Activated B cell treated with CpG ODN at 0.5 μM for 24 hours (primary cell): ENCODE measurements around the gene NBEAL2. TPM values are rescaled to one million over a fixed set of nuclear protein-coding genes. Genes with fewer than 3 reads are reported as not detected.

Experiments
- ATAC-seq: fragments of 200-7000 bp; cut with Tn5 transposase; one replicate; pipeline ENCODE4 v1.10.0; 2021; ENCODE audit warnings: low read depth, mild to moderate bottlenecking, moderate library complexity
- CTCF ChIA-PET: fragments of 350-600 bp; sonication (Branson Sonifier 250); formaldehyde crosslinking; loops from one replicate; lab custom pipeline; 2021; ENCODE audit warnings: antibody characterized with exemption; lab: Charles Lee
- POLR2A ChIA-PET: fragments of 350-600 bp; sonication (Branson Sonifier 250); formaldehyde crosslinking; loops from one replicate; lab custom pipeline; 2021; ENCODE audit warnings: antibody characterized with exemption; lab: Charles Lee
- DNase-seq: peaks from one replicate; pipeline ENCODE4 v3.0.0; 2022
- H3K27ac Mint-ChIP-seq: one replicate; pipeline ENCODE4 v1.8.0; 2020; ENCODE audit warnings: mixed read lengths
- H3K27me3 Mint-ChIP-seq: one replicate; pipeline ENCODE4 v1.8.0; 2021; ENCODE audit warnings: mixed read lengths
- H3K36me3 Mint-ChIP-seq: one replicate; pipeline ENCODE4 v1.8.0; 2021; ENCODE audit warnings: low read depth, mixed read lengths
- H3K4me1 Mint-ChIP-seq: one replicate; pipeline ENCODE4 v1.8.0; 2021; ENCODE audit warnings: mixed read lengths
- H3K4me3 Mint-ChIP-seq: one replicate; pipeline ENCODE4 v1.8.0; 2020; ENCODE audit warnings: mild to moderate bottlenecking, mixed read lengths
- H3K9me3 Mint-ChIP-seq: one replicate; pipeline ENCODE4 v1.8.0; 2020; ENCODE audit warnings: mixed read lengths
- intact Hi-C: fragments of 100-400 bp; cut with micrococcal nuclease; formaldehyde crosslinking; loops from one replicate; pipeline ENCODE4 v1.15.1; 2024
- total RNA-seq: library from RNA; stranded (reverse); gene quantifications from 2 replicates; pipeline ENCODE4 v1.2.3, GENCODE V29; 2022
- TF ChIP-seq, protein P1 (sequence below): fragments of 200-600 bp; IDR thresholded peaks from one replicate; pipeline ENCODE4 v1.8.0; 2022; ENCODE audit warnings: antibody characterized with exemption, mild to moderate bottlenecking

Gene NBEAL2
- total RNA-seq, 1 donor from 2014 or later, result 98.6 TPM

DNA sequence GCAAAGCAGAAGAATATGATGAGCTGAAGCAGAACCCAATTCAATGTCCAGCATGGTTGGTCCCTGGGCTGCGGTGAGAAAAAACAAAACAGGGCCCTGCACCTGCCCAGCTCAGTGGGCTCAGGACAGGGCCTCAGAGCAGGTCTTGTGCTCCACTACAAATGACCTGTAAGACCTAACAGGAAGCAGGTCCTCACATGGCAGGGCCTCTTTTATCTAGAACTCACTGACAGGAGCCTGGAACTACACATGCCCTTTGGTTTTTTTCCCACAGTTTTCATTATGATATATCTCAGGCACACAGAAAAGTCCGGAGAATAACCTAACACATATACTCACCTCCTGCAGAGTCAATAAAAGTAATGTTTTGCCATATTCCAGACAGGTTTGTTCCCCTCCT is 41.3 kb upstream of the NBEAL2 start:
- ChIA-PET CTCF (no interaction called here), POLR2A (interaction anchor here (0.9 to 2.4 kb wide), 5 partner anchors 7 to 53 kb away, joined by 3 to 8 read pairs (median 5); partner anchors contain the start of gene NBEAL2)
- Mint-ChIP-seq H3K27me3 (no peaks in the 10 kb centered on the region), H3K36me3 (peaks cover 64% of the 10 kb centered on the region), H3K27ac (peak overlapping the region; percentile 73), H3K4me1 (peaks cover 84% of the 10 kb centered on the region), H3K9me3 (no peaks in the 10 kb centered on the region), H3K4me3 (peak overlapping the region; percentile 46)
- intact Hi-C loops, result loop anchor here (2.0 kb wide), 1 partner anchor 15 kb away; no protein-coding TSS in a partner anchor
- DNase-seq (no peak), ATAC-seq (peak; percentile 6)
- TF ChIP-seq, protein P1, sequence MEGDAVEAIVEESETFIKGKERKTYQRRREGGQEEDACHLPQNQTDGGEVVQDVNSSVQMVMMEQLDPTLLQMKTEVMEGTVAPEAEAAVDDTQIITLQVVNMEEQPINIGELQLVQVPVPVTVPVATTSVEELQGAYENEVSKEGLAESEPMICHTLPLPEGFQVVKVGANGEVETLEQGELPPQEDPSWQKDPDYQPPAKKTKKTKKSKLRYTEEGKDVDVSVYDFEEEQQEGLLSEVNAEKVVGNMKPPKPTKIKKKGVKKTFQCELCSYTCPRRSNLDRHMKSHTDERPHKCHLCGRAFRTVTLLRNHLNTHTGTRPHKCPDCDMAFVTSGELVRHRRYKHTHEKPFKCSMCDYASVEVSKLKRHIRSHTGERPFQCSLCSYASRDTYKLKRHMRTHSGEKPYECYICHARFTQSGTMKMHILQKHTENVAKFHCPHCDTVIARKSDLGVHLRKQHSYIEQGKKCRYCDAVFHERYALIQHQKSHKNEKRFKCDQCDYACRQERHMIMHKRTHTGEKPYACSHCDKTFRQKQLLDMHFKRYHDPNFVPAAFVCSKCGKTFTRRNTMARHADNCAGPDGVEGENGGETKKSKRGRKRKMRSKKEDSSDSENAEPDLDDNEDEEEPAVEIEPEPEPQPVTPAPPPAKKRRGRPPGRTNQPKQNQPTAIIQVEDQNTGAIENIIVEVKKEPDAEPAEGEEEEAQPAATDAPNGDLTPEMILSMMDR, result no peak

DNA sequence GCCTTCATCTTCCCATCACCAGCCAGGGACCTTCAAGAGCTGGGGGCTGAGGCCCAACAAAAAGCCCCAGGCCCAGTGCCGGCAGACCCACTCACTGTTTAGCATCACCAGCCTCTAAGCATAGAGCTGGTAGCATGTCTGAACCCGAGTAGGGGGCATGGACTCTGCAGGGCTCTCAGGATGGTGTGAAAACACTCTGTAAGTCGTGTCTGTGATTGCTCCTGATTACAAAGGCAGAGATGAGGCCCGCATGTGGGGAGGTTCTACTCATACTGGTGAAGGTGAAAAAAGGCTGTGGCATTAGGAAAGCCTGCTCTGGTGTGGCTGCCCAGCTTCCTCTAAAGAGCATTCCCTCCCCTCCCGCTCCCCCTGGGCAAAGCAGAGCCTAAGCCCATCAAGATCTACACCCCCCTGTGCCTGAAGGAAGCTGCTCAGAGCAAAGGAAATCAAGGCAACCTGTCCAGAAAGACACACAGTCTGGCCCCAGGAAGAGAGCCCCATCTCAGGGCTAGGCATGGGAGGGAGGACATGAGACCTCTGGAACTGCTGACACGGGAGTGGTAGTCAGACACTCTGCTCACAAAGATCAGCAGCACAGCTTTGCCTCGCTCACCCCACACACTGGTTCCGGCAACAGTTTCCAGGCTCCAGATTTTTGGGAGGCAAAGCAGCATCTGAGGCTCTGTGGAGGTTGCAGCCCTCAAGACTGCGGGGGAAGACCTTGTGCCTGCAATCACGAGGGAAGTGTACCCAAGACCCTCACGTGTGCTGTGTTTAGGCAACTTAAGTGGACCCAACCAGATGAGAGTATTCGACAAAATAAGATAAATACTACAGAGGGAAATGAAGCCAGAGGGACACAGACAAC is 39.7 kb upstream of the NBEAL2 start:
- peak overlapping the region; percentile 78 for H3K27ac Mint-ChIP-seq
- ATAC-seq, result no peak
- no peaks in the 10 kb centered on the region for H3K9me3 Mint-ChIP-seq
- no peak for DNase-seq
- H3K36me3 Mint-ChIP-seq, result peaks cover 73% of the 10 kb centered on the region
- POLR2A ChIA-PET, result interaction anchor here (1.3 to 2.4 kb wide), 3 partner anchors 9 to 36 kb away, joined by 3 to 8 read pairs (median 5); no protein-coding TSS in a partner anchor
- no peaks in the 10 kb centered on the region for H3K27me3 Mint-ChIP-seq
- H3K4me1 Mint-ChIP-seq, result peaks cover 88% of the 10 kb centered on the region
- TF ChIP-seq, protein P1, result no peak
- intact Hi-C loops, result loop anchor here (2.0 kb wide), 1 partner anchor 13 kb away; no protein-coding TSS in a partner anchor
- CTCF ChIA-PET, result interaction anchor here (1.2 kb wide), 1 partner anchor 9 kb away, joined by 4 read pairs; no protein-coding TSS in a partner anchor
- H3K4me3 Mint-ChIP-seq, result no peak overlapping the region

GRCh38 chr3:46942076-46942475 is 37.4 kb upstream of the NBEAL2 start:
- Mint-ChIP-seq H3K4me3 (no peak overlapping the region), H3K27me3 (no peaks in the 10 kb centered on the region), H3K27ac (no peak overlapping the region), H3K4me1 (peaks cover 92% of the 10 kb centered on the region), H3K36me3 (peaks cover 75% of the 10 kb centered on the region), H3K9me3 (no peaks in the 10 kb centered on the region)
- ChIA-PET CTCF (no interaction called here), POLR2A (interaction anchor here (0.9 kb wide), 1 partner anchor 17 kb away, joined by 4 read pairs; no protein-coding TSS in a partner anchor)
- ATAC-seq (no peak), DNase-seq (no peak)
- TF ChIP-seq, protein P1, result no peak
- intact Hi-C loops, result no loop called here

DNA sequence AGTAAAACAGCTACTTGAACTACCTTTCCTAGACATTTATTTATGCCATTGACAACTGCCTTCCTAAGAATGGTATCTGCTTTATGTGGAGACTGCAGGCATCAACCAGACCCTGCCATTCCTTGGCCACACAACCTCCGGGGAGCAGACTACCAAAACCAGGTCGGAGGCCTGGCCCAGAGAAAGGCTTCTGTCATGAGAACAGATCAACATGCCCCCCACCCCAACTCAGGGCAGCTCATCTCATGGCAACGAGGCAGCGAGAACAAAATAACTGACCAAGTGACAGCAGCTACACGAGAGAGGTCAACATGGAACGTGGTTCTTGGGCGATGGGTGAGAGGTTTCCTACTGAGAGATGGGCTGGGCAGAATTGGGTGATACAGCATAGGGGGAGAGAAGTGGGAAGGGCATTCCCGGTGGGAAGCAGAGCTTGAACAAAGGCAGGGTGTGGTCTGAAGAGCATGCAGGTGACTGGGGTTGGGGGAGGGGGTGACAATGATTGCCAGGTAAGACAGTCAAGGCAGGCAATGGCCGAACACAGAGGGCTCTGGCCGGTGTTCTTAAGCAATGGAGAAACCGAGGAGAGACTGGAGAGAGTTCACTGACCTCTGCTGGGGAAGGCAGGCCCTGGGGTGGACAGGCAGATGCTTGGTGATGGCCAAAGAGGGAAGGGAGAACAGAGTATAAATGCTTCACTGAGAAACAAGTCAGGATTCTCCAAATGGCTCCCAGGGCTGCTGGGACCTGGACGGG is 36.8 kb upstream of the NBEAL2 start:
- POLR2A ChIA-PET, result no interaction called here
- CTCF ChIA-PET, result no interaction called here
- H3K4me3 Mint-ChIP-seq, result no peak overlapping the region
- DNase-seq, result no peak
- peaks cover 95% of the 10 kb centered on the region for H3K4me1 Mint-ChIP-seq
- H3K27me3 Mint-ChIP-seq, result no peaks in the 10 kb centered on the region
- H3K36me3 Mint-ChIP-seq, result peaks cover 75% of the 10 kb centered on the region
- ATAC-seq, result no peak
- intact Hi-C loops, result no loop called here
- TF ChIP-seq, protein P1, result no peak
- H3K9me3 Mint-ChIP-seq, result no peaks in the 10 kb centered on the region
- H3K27ac Mint-ChIP-seq, result peak overlapping the region; percentile 88
